Breast epithelium (tissue), 3 donors: ENCODE results near the gene ZNF467.

Experiments
- POLR2A ChIP-seq: fragments of 450-650 bp; IDR thresholded peaks from one replicate; pipeline ENCODE4 v1.6.1; 2016; ENCODE audit warnings: antibody characterized with exemption, mild to moderate bottlenecking, moderate library complexity
- POLR2AphosphoS5 ChIP-seq, 3 donors: sonication (generic); formaldehyde crosslinking; IDR thresholded peaks; one replicate each; pipeline ENCODE4 v1.6.1; 2017; ENCODE audit warnings: antibody characterized with exemption in 3 of 3
- TF ChIP-seq, protein P1 (sequence below), 3 donors: fragments of 450-650 bp; IDR thresholded peaks; one replicate each; pipeline ENCODE4 v1.5.1; 2016 to 2017; ENCODE audit warnings: antibody characterized with exemption in 3 of 3, mild to moderate bottlenecking in 3 of 3, moderate library complexity in 3 of 3

DNA sequence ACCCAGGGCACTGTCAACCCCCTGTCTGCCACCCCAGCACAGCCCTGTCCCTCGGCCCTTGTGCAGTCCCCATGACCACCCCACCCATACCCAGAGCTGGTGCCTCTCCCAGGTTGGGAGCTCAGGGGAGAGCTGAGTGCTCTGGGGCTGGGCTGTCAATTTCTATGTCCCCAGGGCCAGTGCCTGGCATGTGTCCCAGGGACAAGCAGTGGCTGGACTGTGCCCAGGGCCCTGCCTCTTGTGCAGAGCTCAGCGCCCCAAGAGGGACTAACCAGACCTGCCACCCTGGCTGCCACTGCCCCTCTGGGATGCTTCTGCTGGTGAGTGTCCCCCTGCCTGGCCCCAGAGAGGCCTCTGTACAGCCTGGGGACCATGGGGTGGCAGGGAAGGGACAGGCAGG is 35.8 kb upstream of the ZNF467 start:
- TF ChIP-seq, protein P1, sequence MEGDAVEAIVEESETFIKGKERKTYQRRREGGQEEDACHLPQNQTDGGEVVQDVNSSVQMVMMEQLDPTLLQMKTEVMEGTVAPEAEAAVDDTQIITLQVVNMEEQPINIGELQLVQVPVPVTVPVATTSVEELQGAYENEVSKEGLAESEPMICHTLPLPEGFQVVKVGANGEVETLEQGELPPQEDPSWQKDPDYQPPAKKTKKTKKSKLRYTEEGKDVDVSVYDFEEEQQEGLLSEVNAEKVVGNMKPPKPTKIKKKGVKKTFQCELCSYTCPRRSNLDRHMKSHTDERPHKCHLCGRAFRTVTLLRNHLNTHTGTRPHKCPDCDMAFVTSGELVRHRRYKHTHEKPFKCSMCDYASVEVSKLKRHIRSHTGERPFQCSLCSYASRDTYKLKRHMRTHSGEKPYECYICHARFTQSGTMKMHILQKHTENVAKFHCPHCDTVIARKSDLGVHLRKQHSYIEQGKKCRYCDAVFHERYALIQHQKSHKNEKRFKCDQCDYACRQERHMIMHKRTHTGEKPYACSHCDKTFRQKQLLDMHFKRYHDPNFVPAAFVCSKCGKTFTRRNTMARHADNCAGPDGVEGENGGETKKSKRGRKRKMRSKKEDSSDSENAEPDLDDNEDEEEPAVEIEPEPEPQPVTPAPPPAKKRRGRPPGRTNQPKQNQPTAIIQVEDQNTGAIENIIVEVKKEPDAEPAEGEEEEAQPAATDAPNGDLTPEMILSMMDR (IDR thresholded peaks at IDR 0.05), result no peak
- TF ChIP-seq POLR2AphosphoS5 (IDR thresholded peaks at IDR 0.05) (no peak), POLR2A (no peak)
